Ectodermal cell (in vitro differentiated cells): ENCODE data around the gene MAST1.
"Not testable (repeated sequence)": the region's sequence is repeated elsewhere in the genome, so short reads cannot be mapped to it uniquely, and the experiment has no call there.

ENCODE experiments used
- H3K27ac ChIP-seq: 2 replicates; pipeline ENCODE4 v1.7.0; 2013; ENCODE audit warnings: mild to moderate bottlenecking, low read depth, low read length; ENCODE audit not compliant: insufficient read depth, poor library complexity, severe bottlenecking
- H3K27me3 ChIP-seq: 2 replicates; pipeline ENCODE4 v1.7.0; 2013; ENCODE audit warnings: mild to moderate bottlenecking, low read length; ENCODE audit not compliant: insufficient read depth, control insufficient read depth, poor library complexity, severe bottlenecking
- H3K36me3 ChIP-seq: one replicate; pipeline ENCODE4 v1.7.0; 2013; ENCODE audit warnings: low read length; ENCODE audit not compliant: control insufficient read depth, insufficient read depth
- H3K4me1 ChIP-seq: one replicate; pipeline ENCODE4 v1.7.0; 2013; ENCODE audit warnings: low read length; ENCODE audit not compliant: control insufficient read depth, insufficient read depth
- H3K4me3 ChIP-seq: 2 replicates; pipeline ENCODE4 v1.7.0; 2013; ENCODE audit warnings: low read depth, low read length, control low read depth; ENCODE audit not compliant: insufficient read depth
- H3K9me3 ChIP-seq: 2 replicates; pipeline ENCODE4 v1.7.0; 2013; ENCODE audit warnings: mild to moderate bottlenecking, low read length, moderate library complexity; ENCODE audit not compliant: control insufficient read depth
- WGBS, 2 experiments: methylation state at CpG; one replicate each; pipeline ENCODE4 v1.1.7; 2013; ENCODE audit warnings: missing lambda C conversion rate in 2 of 2; 5-methylcytosine and 5-hydroxymethylcytosine counted together

MAST1 gene

DNA sequence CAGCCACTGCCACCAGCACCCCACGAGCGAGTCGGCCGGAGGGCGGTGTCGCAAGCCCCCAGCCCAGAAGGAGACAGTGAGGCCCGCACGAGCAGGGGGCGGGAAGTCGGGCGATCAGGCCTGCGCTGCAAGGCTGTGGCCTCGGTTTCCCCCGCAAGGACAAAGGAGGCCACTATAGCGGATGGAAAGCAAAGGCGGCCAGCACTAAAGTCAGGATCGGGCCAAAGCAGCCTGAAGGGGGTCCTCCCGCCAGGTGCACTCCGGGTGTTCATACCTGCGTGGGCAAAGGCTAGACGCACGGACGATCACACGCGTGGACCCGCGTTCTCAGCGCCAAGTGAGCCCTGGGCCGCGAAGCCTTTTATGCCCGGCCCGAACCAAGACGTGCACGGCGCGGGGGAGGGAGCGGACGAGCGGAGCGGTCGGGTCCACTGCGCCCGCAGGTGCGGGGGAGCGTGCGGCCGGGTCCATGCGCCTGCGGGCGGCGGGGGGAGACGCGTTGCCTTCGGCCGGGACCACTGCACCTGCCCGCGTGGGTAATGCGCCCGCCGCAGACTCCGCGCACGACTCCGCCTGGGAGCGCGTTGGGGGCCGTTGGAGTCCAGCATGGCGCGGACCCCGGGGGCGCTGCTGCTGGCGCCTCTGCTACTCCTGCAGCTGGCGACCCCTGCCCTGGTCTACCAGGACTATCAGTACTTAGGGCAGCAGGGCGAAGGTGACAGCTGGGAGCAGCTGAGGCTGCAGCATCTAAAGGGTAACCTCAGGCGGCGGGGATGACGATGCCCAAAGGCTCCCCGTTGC, 36.6 kb upstream of the MAST1 start, which contains the start of the genes PRDX2 and THSD8:
TSS of gene PRDX2 (minus strand) at position 335 of the 801 bp plus-strand sequence. CDS start 539 bp downstream, outside the sequence.
TSS of gene THSD8 (plus strand) at position 604 of the 801 bp plus-strand sequence. CDS start at position 607, 3 bp downstream.
- H3K27ac ChIP-seq = peak within 1 kb of the TSS; percentile 46
- peaks cover 9% of the 10 kb centered on the region for H3K27me3 ChIP-seq
- no peaks in the 10 kb centered on the region for H3K9me3 ChIP-seq
- peaks cover 13% of the 10 kb centered on the region for H3K36me3 ChIP-seq
- H3K4me1 ChIP-seq = peaks cover 16% of the 10 kb centered on the region
- WGBS, 2 experiments = 0 to 1% methylated on average over 78 of the region's 78 CpGs
- peak within 1 kb of the TSS; percentile 93 for H3K4me3 ChIP-seq

DNA sequence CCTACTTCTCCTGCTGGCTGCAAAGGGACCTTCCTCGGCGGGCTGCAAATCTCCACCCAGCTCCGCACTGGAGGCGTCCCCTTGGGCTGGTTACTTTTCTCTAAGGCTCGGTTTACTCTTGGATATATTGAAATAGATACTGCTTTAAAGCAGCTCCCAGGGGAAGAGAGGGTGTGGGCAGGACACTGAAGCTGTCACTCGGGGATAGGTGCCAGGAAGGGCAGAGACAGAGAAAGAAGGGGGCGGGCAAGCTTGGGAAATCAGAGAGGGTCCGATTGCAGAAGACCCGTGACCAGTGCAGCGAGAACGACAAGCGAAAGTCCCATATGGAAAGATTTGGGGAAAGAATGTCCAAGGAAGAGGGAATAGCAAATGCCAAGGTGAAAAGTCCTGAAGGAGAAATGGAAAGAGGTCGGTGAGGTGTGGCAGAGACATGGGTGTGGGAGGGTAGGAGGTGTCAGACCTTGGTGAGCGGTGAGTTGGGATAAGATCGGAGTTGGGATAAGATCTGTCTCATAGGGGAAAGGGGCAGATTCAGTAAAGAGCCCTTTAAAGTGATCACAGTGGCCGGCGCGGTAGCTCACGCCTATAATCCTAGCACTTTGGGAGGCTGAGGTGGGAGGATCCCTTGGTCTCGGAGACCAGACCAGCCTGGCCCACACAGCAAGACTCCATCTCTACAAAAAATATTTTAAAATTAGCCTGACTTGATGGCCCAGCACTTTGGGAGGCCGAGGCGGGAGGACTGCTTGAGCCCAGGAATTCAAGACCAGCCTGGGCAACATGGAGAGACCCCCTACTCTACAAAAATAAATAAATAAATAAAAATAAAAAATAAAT, 35.8 kb upstream of the MAST1 start:
- Histone ChIP-seq H3K4me1 (peaks cover 16% of the 10 kb centered on the region), H3K27ac (no peak overlapping the region), H3K36me3 (peaks cover 13% of the 10 kb centered on the region), H3K27me3 (peaks cover 9% of the 10 kb centered on the region), H3K9me3 (no peaks in the 10 kb centered on the region), H3K4me3 (peak overlapping the region; percentile 93)
- 53 to 54% methylated on average over 22 of the region's 22 CpGs for WGBS, 2 experiments

DNA sequence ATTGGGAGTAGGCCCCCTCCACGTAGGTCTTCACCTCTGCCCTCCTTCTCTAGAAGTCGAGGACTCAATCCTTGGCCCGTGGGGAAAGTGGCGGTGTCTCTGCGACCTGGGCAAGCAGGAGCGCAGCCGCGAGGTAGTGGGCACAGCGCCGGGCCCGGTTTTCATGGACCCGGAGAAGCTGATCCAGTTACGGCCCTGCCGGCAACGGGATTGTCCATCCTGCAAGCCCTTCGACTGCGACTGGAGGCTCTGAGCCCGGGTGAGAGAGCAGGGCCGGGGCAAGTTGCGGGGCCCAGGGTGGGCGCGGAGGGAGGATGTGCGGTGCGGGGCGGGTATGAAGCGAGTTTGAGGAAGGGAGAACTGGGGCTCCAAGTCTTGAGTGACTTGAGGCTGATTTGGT, 34.3 kb upstream of the MAST1 start:
- H3K4me3 ChIP-seq = no peak overlapping the region
- H3K36me3 ChIP-seq = peaks cover 17% of the 10 kb centered on the region
- no peak overlapping the region for H3K27ac ChIP-seq
- H3K9me3 ChIP-seq = no peaks in the 10 kb centered on the region
- 95% methylated on average over 26 of the region's 26 CpGs for WGBS, 2 experiments
- peaks cover 16% of the 10 kb centered on the region for H3K4me1 ChIP-seq
- peaks cover 9% of the 10 kb centered on the region for H3K27me3 ChIP-seq

DNA sequence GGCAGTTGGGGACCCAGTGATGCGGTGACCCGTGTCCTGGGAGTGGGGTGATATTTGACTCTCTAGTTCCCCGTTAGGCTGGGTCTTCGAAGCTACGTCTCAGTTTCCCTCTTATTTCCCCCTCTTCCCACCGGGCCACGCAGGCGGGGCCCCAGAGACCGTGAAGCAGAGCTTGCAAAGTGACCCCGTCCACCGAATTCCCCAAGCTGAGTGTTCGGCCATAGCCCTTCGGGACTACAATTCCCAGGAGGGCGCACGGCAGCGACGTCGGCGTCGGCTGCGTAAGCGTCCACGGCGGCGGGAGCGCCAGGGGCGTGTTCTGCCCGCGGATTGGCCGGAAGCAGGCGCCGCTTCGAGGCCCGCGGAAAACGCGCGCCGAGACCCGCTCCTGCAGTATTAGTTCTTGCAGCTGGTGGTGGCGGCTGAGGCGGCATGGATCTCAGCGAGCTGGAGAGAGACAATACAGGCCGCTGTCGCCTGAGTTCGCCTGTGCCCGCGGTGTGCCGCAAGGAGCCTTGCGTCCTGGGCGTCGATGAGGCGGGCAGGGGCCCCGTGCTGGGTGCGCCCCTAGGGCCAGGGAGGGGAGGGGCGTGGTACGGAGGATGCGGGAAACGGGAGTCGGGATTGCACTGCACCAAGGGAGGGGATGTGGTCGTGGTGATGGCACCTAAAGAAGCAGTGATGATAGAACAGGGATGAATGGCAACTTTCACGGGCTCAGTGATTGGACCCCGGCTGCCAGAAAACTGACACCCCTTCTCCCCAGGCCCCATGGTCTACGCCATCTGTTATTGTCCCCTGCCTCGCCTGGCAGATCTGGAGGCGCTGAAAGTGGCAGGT, 31.9 kb upstream of the MAST1 start, which contains the start of gene RNASEH2A:
TSS of gene RNASEH2A (plus strand) at position 343 of the 840 bp plus-strand sequence. CDS start at position 433, 90 bp downstream.
- Histone ChIP-seq H3K36me3 (peaks cover 20% of the 10 kb centered on the region), H3K4me3 (peak within 1 kb of the TSS; percentile 70), H3K9me3 (no peaks in the 10 kb centered on the region), H3K4me1 (peaks cover 5% of the 10 kb centered on the region), H3K27me3 (peaks cover 9% of the 10 kb centered on the region), H3K27ac (no peak within 1 kb of the TSS)
- 5% methylated on average over 66 of the region's 66 CpGs for WGBS, 2 experiments

DNA sequence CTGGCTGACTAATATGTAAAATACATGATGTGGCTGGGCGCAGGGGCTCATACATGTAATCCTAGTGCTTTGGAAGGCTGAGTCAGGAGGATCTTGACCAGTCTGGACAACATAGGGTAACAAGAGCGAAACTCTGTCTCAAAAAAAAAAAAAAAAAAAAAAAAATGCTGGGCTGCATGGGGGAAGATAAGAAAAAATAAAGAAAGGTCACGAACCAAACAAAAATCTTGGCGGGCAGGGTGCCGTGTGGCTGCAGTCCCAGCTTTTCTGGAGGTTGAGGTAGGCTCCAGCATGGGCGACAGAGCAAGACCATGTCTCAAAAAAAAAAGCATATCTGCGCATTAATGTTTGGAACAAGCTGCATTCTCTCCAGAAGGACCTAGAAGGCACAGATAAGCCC, 23.2 kb upstream of the MAST1 start:
- H3K4me3 ChIP-seq = no peak overlapping the region
- no peaks in the 10 kb centered on the region for H3K4me1 ChIP-seq
- H3K27me3 ChIP-seq = no peaks in the 10 kb centered on the region
- 95 to 96% methylated on average over 7 of the region's 7 CpGs for WGBS, 2 experiments
- no peak overlapping the region for H3K27ac ChIP-seq
- peaks cover 31% of the 10 kb centered on the region for H3K36me3 ChIP-seq
- H3K9me3 ChIP-seq = no peaks in the 10 kb centered on the region

DNA sequence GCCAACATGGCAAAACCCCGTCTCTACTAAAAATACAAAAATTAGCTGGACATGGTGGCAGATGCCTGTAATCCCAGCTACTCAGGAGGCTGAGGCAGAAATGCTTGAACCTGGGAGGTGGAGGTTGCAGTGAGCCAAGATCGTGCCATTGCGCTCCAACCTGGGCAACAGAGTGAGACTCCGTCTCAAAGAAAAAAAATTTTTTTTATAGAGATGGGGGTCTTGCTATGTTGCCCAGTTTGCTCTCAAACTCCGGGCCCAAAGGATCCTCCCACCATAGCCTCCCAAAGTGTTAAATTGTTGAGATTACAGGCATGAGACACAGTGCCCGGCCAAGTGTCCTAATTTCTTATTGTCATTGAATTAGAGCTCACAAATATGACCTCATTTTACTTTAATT, 21.1 kb upstream of the MAST1 start:
- WGBS, 2 experiments = 94 to 96% methylated on average over 6 of the region's 6 CpGs
- not testable (repeated sequence) for H3K27me3 ChIP-seq, H3K4me1 ChIP-seq, H3K9me3 ChIP-seq, H3K4me3 ChIP-seq, H3K27ac ChIP-seq
- H3K36me3 ChIP-seq = peaks cover 17% of the 10 kb centered on the region

DNA sequence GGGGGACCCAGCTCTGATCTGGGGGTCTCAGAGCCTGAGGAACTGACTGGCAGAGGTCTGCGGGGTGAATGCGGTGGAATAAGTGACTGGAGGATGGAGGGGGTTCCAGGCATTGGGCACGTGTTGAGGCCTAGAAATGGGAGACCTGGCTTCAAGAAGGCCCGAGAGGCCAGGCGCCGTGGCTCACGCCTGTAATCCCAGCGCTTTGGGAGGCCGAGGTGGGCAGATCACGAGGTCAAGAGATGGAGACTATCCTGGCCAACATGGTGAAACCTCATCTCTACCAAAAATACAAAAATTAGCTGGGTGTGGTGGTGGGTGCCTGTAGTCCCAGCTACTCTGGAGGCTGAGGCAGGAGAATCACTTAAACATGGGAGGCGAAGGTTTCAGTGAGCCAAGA, 20.5 kb upstream of the MAST1 start:
- H3K4me1 ChIP-seq = not testable (repeated sequence)
- WGBS, 2 experiments = 88 to 95% methylated on average over 11 of the region's 11 CpGs

DNA sequence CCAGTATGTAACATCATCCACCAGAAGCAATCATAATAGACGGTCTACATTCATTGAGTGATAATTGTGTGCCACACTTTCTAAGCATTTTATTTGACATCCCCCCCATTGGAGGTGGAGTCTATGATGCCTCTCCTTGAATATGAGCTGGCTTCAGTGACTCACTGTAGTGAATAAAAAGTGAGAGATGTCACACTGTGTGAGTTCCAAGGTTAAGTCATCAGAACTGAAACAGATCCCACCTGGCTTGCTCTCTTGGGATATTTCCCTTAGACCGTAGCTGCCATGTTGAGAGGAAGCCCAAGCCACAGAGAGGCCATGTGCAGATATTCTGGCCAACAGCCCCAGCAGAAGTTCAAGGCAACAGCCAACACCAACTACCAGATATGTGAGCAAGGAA, 16.6 kb upstream of the MAST1 start:
- H3K4me1 ChIP-seq = no peaks in the 10 kb centered on the region
- no peaks in the 10 kb centered on the region for H3K36me3 ChIP-seq
- peaks cover 10% of the 10 kb centered on the region for H3K27me3 ChIP-seq
- H3K27ac ChIP-seq = no peak overlapping the region
- 91 to 97% methylated on average over 2 of the region's 2 CpGs for WGBS, 2 experiments
- no peaks in the 10 kb centered on the region for H3K9me3 ChIP-seq
- no peak overlapping the region for H3K4me3 ChIP-seq

More for the DNA sequence above, 20.5 kb upstream of the MAST1 start:
- H3K4me3 ChIP-seq, H3K27me3 ChIP-seq, H3K9me3 ChIP-seq, H3K27ac ChIP-seq: not testable (repeated sequence)
- H3K36me3 ChIP-seq = peaks cover 12% of the 10 kb centered on the region

DNA sequence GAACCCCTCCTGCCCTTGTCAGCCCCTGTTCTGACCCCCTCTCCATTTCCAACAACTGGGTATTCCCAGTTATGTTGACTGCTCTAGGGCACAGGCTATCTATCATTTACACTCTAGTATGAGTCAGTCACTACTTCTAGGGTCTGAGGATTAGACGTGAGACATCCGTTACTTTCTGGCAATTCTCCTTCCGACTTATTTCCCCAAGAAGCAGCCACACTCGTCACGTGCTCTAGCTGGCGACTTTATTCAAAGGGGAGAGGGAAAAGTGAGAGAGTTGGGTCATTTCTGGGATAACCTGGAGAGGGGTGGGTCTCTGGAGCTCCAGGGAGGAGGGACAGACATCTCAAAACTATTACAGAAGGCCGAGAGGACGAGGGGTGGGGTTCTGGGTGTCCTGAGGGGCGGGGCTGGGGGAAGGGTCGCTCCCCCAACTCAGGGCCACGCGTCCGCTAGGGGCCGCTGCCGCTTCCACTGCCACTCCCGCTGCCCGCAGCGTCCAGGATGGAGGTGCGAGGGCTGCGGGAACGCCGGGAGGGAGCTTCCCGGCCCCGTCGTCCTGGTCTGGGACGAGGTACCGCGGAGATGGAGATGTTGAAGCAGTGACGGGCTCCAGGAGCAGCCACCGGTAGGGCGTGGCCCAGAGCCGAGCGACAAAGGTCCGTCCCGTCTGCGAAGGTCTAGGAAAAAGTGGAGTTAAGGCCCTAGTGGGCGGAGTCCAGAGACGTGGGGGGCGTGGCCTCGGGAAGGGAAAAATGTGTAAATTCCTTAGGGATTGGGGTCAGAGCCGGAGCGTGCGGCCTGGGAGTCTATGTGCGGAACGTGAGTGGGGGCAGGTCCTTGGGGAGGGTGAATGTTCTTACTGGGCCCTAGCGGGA, 12.8 kb upstream of the MAST1 start:
- 10 to 11% methylated on average over 46 of the region's 46 CpGs for WGBS, 2 experiments
- no peaks in the 10 kb centered on the region for H3K4me1 ChIP-seq

More for the DNA sequence above, 12.8 kb upstream of the MAST1 start:
- Histone ChIP-seq H3K27ac (no peak overlapping the region), H3K36me3 (no peaks in the 10 kb centered on the region), H3K4me3 (no peak overlapping the region), H3K27me3 (peaks cover 34% of the 10 kb centered on the region), H3K9me3 (no peaks in the 10 kb centered on the region)
